HEK293 (cell line): Measurements from ENCODE around the gene DOK4.

Experiments used
- ZSCAN23 ChIP-seq: fragments of 450-650 bp; formaldehyde crosslinking; IDR thresholded peaks from 2 replicates; pipeline ENCODE4 v1.5.1; 2016; ENCODE audit warnings: missing biosample characterization, missing genetic modification characterization
- TF ChIP-seq, protein P1 (sequence below): fragments of 450-650 bp; formaldehyde crosslinking; IDR thresholded peaks from 2 replicates; pipeline ENCODE4 v1.5.1; 2016; ENCODE audit warnings: missing biosample characterization, missing genetic modification characterization
- TF ChIP-seq, protein P2 (sequence below): fragments of 450-650 bp; formaldehyde crosslinking; IDR thresholded peaks from 2 replicates; pipeline ENCODE4 v1.5.1; 2016; ENCODE audit warnings: missing biosample characterization, missing genetic modification characterization

DNA sequence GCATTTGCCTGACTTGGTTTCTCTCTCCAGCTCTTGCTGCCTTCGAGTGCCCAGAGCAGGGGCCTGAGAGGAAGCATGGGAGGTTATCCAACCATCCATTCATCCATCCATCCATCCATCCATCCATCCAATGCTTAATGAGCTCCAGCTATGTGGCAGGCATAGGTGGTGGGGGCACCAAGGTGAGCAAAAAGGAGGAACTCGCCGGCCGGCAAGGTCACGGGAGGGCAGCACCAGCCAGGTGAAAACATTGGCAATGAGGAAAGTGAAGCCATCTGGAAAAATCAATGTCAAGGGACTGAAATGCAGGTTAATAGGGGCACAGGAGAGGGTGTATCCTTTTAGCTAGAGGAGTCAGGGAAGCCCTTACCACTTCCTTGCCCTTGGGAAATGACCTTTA lies 18.2 kb upstream of the DOK4 start:
- no peak for TF ChIP-seq ZSCAN23
- TF ChIP-seq, protein P1, sequence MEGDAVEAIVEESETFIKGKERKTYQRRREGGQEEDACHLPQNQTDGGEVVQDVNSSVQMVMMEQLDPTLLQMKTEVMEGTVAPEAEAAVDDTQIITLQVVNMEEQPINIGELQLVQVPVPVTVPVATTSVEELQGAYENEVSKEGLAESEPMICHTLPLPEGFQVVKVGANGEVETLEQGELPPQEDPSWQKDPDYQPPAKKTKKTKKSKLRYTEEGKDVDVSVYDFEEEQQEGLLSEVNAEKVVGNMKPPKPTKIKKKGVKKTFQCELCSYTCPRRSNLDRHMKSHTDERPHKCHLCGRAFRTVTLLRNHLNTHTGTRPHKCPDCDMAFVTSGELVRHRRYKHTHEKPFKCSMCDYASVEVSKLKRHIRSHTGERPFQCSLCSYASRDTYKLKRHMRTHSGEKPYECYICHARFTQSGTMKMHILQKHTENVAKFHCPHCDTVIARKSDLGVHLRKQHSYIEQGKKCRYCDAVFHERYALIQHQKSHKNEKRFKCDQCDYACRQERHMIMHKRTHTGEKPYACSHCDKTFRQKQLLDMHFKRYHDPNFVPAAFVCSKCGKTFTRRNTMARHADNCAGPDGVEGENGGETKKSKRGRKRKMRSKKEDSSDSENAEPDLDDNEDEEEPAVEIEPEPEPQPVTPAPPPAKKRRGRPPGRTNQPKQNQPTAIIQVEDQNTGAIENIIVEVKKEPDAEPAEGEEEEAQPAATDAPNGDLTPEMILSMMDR = no peak
- TF ChIP-seq, protein P2, sequence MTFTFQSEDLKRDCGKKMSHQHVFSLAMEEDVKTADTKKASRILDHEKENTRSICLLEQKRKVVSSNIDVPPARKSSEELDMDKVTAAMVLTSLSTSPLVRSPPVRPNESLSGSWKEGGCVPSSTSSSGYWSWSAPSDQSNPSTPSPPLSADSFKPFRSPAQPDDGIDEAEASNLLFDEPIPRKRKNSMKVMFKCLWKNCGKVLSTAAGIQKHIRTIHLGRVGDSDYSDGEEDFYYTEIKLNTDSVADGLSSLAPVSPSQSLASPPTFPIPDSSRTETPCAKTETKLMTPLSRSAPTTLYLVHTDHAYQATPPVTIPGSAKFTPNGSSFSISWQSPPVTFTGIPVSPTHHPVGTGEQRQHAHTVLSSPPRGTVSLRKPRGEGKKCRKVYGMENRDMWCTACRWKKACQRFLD = no peak
